HepG2 (cell line): Measurements from ENCODE around the gene DOLK. TPM values are rescaled to one million over a fixed set of nuclear protein-coding genes. Genes with fewer than 3 reads are reported as not detected.

Source experiments
- ATAC-seq: fragments of 200-7000 bp; cut with Tn5 transposase; 3 replicates; pipeline ENCODE4 v1.9.1; 2020; ENCODE audit warnings: mild to moderate bottlenecking, moderate library complexity
- BruUV-seq: library from RNA; stranded (reverse); fragments of 400-500 nt; replicated peaks from 2 replicates; lab custom pipeline; 2021; lab: Mats Ljungman, UMichigan
- CTCF ChIA-PET: fragments of 300-600 bp; formaldehyde crosslinking; extraction: SDS; loops from one replicate; lab custom pipeline; 2021; ENCODE audit warnings: low total read pairs, inconsistent platforms, low intra/inter-chr PET ratio; lab: Yijun Ruan, JAX
- POLR2A ChIA-PET: fragments of 350-600 bp; sonication (Branson Sonifier 250); formaldehyde crosslinking; loops from one replicate; lab custom pipeline; 2020; ENCODE audit warnings: antibody characterized with exemption, inconsistent platforms; lab: Yijun Ruan, JAX
- DNase-seq: peaks from one replicate; pipeline ENCODE4 v3.0.0-alpha.2; 2015; ENCODE audit warnings: low spot score
- FAIRE-seq: peaks from 3 replicates; lab custom pipeline; 2011; peaks lifted over from hg19 to GRCh38; lab: Jason Lieb, UNC
- H2AFZ ChIP-seq: one replicate; pipeline ENCODE4 v1.6.1; 2011; ENCODE audit warnings: low read length, inconsistent platforms
- H3K27ac ChIP-seq: fragments of 300-600 bp; 3 replicates; pipeline ENCODE4 v1.8.0; 2011; ENCODE audit warnings: mixed run types, mild to moderate bottlenecking, mixed read lengths, low read length, inconsistent platforms; ENCODE audit not compliant: insufficient read depth; ENCODE audit errors: extremely low read length
- H3K27me3 ChIP-seq, 2 experiments: fragments of 200-600 bp in 1 of 2; 2 replicates in 1 of 2; 3 replicates in 1 of 2; pipeline versions ENCODE4 v1.6.0 to v1.8.0; 2011; ENCODE audit warnings: low read length in 2 of 2, mild to moderate bottlenecking in 2 of 2, moderate library complexity in 2 of 2, inconsistent platforms in 1 of 2; ENCODE audit not compliant: insufficient read depth in 2 of 2, control insufficient read depth in 1 of 2
- H3K36me3 ChIP-seq, 2 experiments: fragments of 200-600 bp in 1 of 2; replicated peaks in 1 of 2; 2 replicates in 1 of 2; 3 replicates in 1 of 2; pipeline versions ENCODE4 v1.5.1 to v1.8.0; 2011; ENCODE audit warnings: low read length in 2 of 2, inconsistent platforms in 1 of 2; ENCODE audit not compliant: insufficient read depth in 2 of 2, control insufficient read depth in 1 of 2
- H3K4me1 ChIP-seq: 2 replicates; pipeline ENCODE4 v1.5.1; 2012; ENCODE audit warnings: low read length, inconsistent platforms; ENCODE audit not compliant: insufficient read depth
- H3K4me2 ChIP-seq: 2 replicates; pipeline ENCODE4 v1.6.0; 2011; ENCODE audit warnings: low read depth, low read length, inconsistent platforms
- H3K4me3 ChIP-seq, 3 experiments: fragments of 200-600 bp in 1 of 3; sonication (generic), shearing (Covaris generic) in 1 of 3; replicated peaks in 1 of 3; 2 replicates each; pipeline ENCODE4 v1.5.1; 2011 to 2016; ENCODE audit warnings: low read length in 3 of 3, inconsistent platforms in 2 of 3, low read depth in 2 of 3, mild to moderate bottlenecking in 2 of 3, control low read depth in 1 of 3, mixed read lengths in 1 of 3; ENCODE audit not compliant: insufficient read depth in 1 of 3
- H3K79me2 ChIP-seq: one replicate; pipeline ENCODE4 v1.6.1; 2011; ENCODE audit warnings: low read length, inconsistent platforms; ENCODE audit not compliant: insufficient read depth
- H3K9ac ChIP-seq: 2 replicates; pipeline ENCODE4 v1.6.0; 2011; ENCODE audit warnings: mild to moderate bottlenecking, low read depth, low read length, inconsistent platforms; ENCODE audit not compliant: insufficient read depth
- H3K9me3 ChIP-seq: 2 replicates; pipeline ENCODE4 v1.5.1; 2012; ENCODE audit warnings: mild to moderate bottlenecking, low read length
- H4K20me1 ChIP-seq: 2 replicates; pipeline ENCODE4 v1.6.0; 2011; ENCODE audit warnings: inconsistent platforms, mild to moderate bottlenecking, low read length, moderate library complexity; ENCODE audit not compliant: insufficient read depth
- FOXO1 ChIP-seq: sonication (generic); formaldehyde crosslinking; IDR thresholded peaks from 2 replicates; pipeline ENCODE4 v1.4.0; 2020; ENCODE audit warnings: missing genetic modification reagents
- GATAD2A ChIP-seq: IDR thresholded peaks from 2 replicates; pipeline ENCODE4 v1.6.1; 2016
- HNF4G ChIP-seq, 2 experiments: sonication (generic) in 1 of 2; formaldehyde crosslinking in 1 of 2; IDR thresholded peaks; 2 replicates each; pipeline versions ENCODE4 v1.4.0 to v1.6.1; 2011 to 2020; ENCODE audit warnings: borderline replicate concordance in 2 of 2, low read depth in 2 of 2, mild to moderate bottlenecking in 2 of 2, low read length in 1 of 2, missing genetic modification reagents in 1 of 2, moderate library complexity in 1 of 2
- RAD51 ChIP-seq: fragments of 450-650 bp; IDR thresholded peaks from 2 replicates; pipeline ENCODE4 v1.6.1; 2016; ENCODE audit warnings: borderline replicate concordance
- RBFOX2 ChIP-seq: fragments of 200-400 bp; formaldehyde crosslinking; IDR thresholded peaks from 2 replicates; pipeline ENCODE4 v1.6.1; 2017; ENCODE audit warnings: low read depth, mild to moderate bottlenecking, low read length
- REL ChIP-seq: sonication (generic); formaldehyde crosslinking; conservative IDR thresholded peaks from 2 replicates; pipeline ENCODE4 v1.8.0; 2022; ENCODE audit warnings: mild to moderate bottlenecking, missing genetic modification reagents, moderate library complexity
- SSRP1 ChIP-seq: IDR thresholded peaks from 2 replicates; pipeline ENCODE4 v1.6.1; 2016; ENCODE audit warnings: control low read depth
- ZBTB7A ChIP-seq: sonication (generic); formaldehyde crosslinking; IDR thresholded peaks from 2 replicates; pipeline ENCODE4 v1.8.0; 2022; ENCODE audit warnings: mild to moderate bottlenecking, missing genetic modification reagents
- ZNF263 ChIP-seq: sonication (generic); formaldehyde crosslinking; IDR thresholded peaks from 2 replicates; pipeline ENCODE4 v1.4.0; 2020; ENCODE audit warnings: missing genetic modification reagents
- ZNF441 ChIP-seq: sonication (generic); formaldehyde crosslinking; IDR thresholded peaks from 2 replicates; pipeline ENCODE4 v1.7.0; 2021; ENCODE audit warnings: missing genetic modification reagents, borderline replicate concordance
- ZNF761 ChIP-seq: sonication (generic); formaldehyde crosslinking; conservative IDR thresholded peaks from 2 replicates; pipeline ENCODE4 v1.4.0; 2020; ENCODE audit warnings: mild to moderate bottlenecking, missing genetic modification reagents
- WGBS: methylation state at CpG from one replicate; pipeline ENCODE4 v1.1.6; 2017; ENCODE audit warnings: low lambda C conversion rate; 5-methylcytosine and 5-hydroxymethylcytosine counted together
- in situ Hi-C: cut with HindIII; loops from 2 replicates; pipeline ENCODE4 v1.10.0; 2017; ENCODE audit warnings: low pct_unique_long_range_greater_than_20kb; ENCODE audit not compliant: extremely low pct_ligation_motif_present
- intact Hi-C: fragments of 100-400 bp; cut with micrococcal nuclease; formaldehyde crosslinking; loops from one replicate; pipeline ENCODE4 v1.10.0; 2022; ENCODE audit not compliant: unreplicated experiment
- polyA plus RNA-seq, 8 experiments: library from polyadenylated mRNA; depleted of rRNA in 3 of 8; stranded (reverse) in 7 of 8; unstranded in 1 of 8; fragments of >200 nt; fragmentation: Illumina TruSeq in 4 of 8; extraction: Trizol in 4 of 8; gene quantifications; 2 replicates each; pipeline versions ENCODE4 v1.2.1 to v1.2.3, GENCODE V29; 2011 to 2016; ENCODE audit warnings: low read depth in 4 of 8, missing spikeins in 1 of 8, mixed read lengths in 1 of 8; ENCODE audit not compliant: insufficient read depth in 1 of 8
- total RNA-seq, 5 experiments: library from RNA; depleted of rRNA; stranded (reverse); fragments of >200 nt; fragmentation: Illumina TruSeq; extraction: Trizol; gene quantifications; 2 replicates each; pipeline ENCODE4 v1.2.3, GENCODE V29; 2016; ENCODE audit warnings: low read depth in 1 of 5
- TF ChIP-seq, protein P1 (sequence below): sonication (generic); formaldehyde crosslinking; conservative IDR thresholded peaks from 2 replicates; pipeline ENCODE4 v1.4.0; 2020; ENCODE audit warnings: missing genetic modification reagents
- TF ChIP-seq, protein P2 (sequence below): sonication (generic); formaldehyde crosslinking; conservative IDR thresholded peaks from 2 replicates; pipeline ENCODE4 v1.8.0; 2022; ENCODE audit warnings: mild to moderate bottlenecking, moderate library complexity, missing genetic modification reagents

Gene DOLK
- total and polyA plus RNA-seq, 2 of the 13 experiments (the other 11 are each of a cell fraction or from before 2014, with no cell fraction given), result 15.4 to 18.7 TPM

DNA sequence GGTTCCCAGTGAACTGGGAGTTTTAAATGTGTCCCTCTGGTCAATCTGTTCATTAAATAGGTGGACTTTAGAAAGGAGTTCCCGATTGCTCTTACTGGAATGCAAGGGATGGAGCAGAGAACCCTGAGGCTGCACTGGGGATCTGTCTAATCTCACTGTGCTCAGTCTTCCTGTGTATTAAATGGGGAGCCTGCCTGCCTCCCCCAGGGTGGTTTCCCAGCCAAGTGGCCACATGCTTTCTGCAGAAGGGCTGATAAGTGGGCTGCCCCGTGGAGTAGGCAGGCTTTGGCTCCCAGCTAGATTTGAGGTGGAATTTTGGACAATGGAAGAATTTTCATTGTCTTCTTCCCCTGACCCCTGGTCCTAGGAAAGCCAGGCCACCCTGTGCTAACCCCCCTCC lies 40.7 kb downstream of the DOLK start:
- no peak overlapping the region for H3K4me2 ChIP-seq
- H3K4me1 ChIP-seq, result peaks cover 38% of the 10 kb centered on the region
- H3K36me3 ChIP-seq, result peaks cover 27 to 44% of the 10 kb centered on the region in 2 experiments
- ATAC-seq (no peak), FAIRE-seq (no peak), DNase-seq (no peak)
- peaks cover 4% of the 10 kb centered on the region for H3K79me2 ChIP-seq
- in situ Hi-C loops, result no loop called here
- H4K20me1 ChIP-seq, result no peaks in the 10 kb centered on the region
- no TSS peak for BruUV-seq
- CTCF ChIA-PET, result no interaction called here
- 65% methylated on average over 2 of the region's 2 CpGs for WGBS
- H3K4me3 ChIP-seq, result no peak overlapping the region
- POLR2A ChIA-PET, result interaction anchor here (0.6 to 1.0 kb wide), 2 partner anchors 31 to 238 kb away, joined by 3 read pairs; no protein-coding TSS in a partner anchor
- intact Hi-C loops, result no loop called here
- H3K27ac ChIP-seq, result peak overlapping the region; percentile 50
- TF ChIP-seq ZNF761 (CRISPR knock-in tag) (0 out of 2 replicates have a peak, but pooled peaks have one; percentile 13), RAD51 (no peak), ZBTB7A (CRISPR knock-in tag) (0 out of 2 replicates have a peak, but pooled peaks have one; percentile 23), ZNF441 (CRISPR knock-in tag) (0 out of 2 replicates have a peak, but pooled peaks have one; percentile 7), RBFOX2 (no peak), FOXO1 (CRISPR knock-in tag) (no peak)
- H3K27me3 ChIP-seq, result no peaks in the 10 kb centered on the region
- H2AFZ ChIP-seq, result no peak overlapping the region
- no peak overlapping the region for H3K9ac ChIP-seq
- H3K9me3 ChIP-seq, result no peaks in the 10 kb centered on the region

GRCh38 chr9:128905964-128906363 lies 41.4 kb downstream of the DOLK start:
- DNase-seq (peak; percentile 76), ATAC-seq (peak; percentile 80), FAIRE-seq (peak; percentile 90)
- in situ Hi-C loops, result no loop called here
- H3K4me1 ChIP-seq, result peaks cover 30% of the 10 kb centered on the region
- H2AFZ ChIP-seq, result no peak overlapping the region
- H3K9me3 ChIP-seq, result no peaks in the 10 kb centered on the region
- peak overlapping the region; percentile 65 for H3K27ac ChIP-seq
- intact Hi-C loops, result no loop called here
- CTCF ChIA-PET, result no interaction called here
- H4K20me1 ChIP-seq, result no peaks in the 10 kb centered on the region
- H3K27me3 ChIP-seq, result no peaks in the 10 kb centered on the region
- H3K4me2 ChIP-seq, result 0 out of 2 replicates have a peak overlapping the region, but pooled peaks have one; percentile 18
- peaks cover 26 to 44% of the 10 kb centered on the region in 2 experiments for H3K36me3 ChIP-seq
- POLR2A ChIA-PET, result interaction anchor here (0.6 to 1.7 kb wide), 5 partner anchors 17 to 237 kb away, joined by 3 to 6 read pairs (median 4); no protein-coding TSS in a partner anchor
- no peak overlapping the region for H3K4me3 ChIP-seq
- 35% methylated on average over 7 of the region's 7 CpGs for WGBS
- H3K9ac ChIP-seq, result no peak overlapping the region
- H3K79me2 ChIP-seq, result peaks cover 4% of the 10 kb centered on the region
- no TSS peak for BruUV-seq
- TF ChIP-seq, protein P1, sequence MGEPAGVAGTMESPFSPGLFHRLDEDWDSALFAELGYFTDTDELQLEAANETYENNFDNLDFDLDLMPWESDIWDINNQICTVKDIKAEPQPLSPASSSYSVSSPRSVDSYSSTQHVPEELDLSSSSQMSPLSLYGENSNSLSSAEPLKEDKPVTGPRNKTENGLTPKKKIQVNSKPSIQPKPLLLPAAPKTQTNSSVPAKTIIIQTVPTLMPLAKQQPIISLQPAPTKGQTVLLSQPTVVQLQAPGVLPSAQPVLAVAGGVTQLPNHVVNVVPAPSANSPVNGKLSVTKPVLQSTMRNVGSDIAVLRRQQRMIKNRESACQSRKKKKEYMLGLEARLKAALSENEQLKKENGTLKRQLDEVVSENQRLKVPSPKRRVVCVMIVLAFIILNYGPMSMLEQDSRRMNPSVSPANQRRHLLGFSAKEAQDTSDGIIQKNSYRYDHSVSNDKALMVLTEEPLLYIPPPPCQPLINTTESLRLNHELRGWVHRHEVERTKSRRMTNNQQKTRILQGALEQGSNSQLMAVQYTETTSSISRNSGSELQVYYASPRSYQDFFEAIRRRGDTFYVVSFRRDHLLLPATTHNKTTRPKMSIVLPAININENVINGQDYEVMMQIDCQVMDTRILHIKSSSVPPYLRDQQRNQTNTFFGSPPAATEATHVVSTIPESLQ (CRISPR knock-in tag), result no peak
- peak; percentile 93 for TF ChIP-seq ZNF263 (CRISPR knock-in tag)
- TF ChIP-seq HNF4G (IDR thresholded peaks at IDR 0.05; ENCODE audit: borderline replicate concordance, low read depth, low read length), result peak; percentile 69
- TF ChIP-seq HNF4G (CRISPR knock-in tag; IDR thresholded peaks at IDR 0.05; ENCODE audit: borderline replicate concordance, low read depth), result peak; percentile 60; the same call in 1 of the 2 replicates
- TF ChIP-seq, protein P2, sequence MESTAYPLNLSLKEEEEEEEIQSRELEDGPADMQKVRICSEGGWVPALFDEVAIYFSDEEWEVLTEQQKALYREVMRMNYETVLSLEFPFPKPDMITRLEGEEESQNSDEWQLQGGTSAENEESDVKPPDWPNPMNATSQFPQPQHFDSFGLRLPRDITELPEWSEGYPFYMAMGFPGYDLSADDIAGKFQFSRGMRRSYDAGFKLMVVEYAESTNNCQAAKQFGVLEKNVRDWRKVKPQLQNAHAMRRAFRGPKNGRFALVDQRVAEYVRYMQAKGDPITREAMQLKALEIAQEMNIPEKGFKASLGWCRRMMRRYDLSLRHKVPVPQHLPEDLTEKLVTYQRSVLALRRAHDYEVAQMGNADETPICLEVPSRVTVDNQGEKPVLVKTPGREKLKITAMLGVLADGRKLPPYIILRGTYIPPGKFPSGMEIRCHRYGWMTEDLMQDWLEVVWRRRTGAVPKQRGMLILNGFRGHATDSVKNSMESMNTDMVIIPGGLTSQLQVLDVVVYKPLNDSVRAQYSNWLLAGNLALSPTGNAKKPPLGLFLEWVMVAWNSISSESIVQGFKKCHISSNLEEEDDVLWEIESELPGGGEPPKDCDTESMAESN (CRISPR knock-in tag), result no peak
- TF ChIP-seq REL (CRISPR knock-in tag), result no peak
- no peak for TF ChIP-seq SSRP1 (CRISPR knock-in tag)
- peak; percentile 52; the same call in 1 of the 2 replicates for TF ChIP-seq GATAD2A
